Fibroblast of skin of right biceps (primary cell): Measurements from ENCODE around the gene MTCH2.
"Not testable (repeated sequence)": the region's sequence is repeated elsewhere in the genome, so short reads cannot be mapped to it uniquely, and the experiment has no call there.

Experiments
- DNase-seq: peaks from one replicate; pipeline ENCODE4 v3.0.0-alpha.2; 2013

Gene MTCH2

DNA sequence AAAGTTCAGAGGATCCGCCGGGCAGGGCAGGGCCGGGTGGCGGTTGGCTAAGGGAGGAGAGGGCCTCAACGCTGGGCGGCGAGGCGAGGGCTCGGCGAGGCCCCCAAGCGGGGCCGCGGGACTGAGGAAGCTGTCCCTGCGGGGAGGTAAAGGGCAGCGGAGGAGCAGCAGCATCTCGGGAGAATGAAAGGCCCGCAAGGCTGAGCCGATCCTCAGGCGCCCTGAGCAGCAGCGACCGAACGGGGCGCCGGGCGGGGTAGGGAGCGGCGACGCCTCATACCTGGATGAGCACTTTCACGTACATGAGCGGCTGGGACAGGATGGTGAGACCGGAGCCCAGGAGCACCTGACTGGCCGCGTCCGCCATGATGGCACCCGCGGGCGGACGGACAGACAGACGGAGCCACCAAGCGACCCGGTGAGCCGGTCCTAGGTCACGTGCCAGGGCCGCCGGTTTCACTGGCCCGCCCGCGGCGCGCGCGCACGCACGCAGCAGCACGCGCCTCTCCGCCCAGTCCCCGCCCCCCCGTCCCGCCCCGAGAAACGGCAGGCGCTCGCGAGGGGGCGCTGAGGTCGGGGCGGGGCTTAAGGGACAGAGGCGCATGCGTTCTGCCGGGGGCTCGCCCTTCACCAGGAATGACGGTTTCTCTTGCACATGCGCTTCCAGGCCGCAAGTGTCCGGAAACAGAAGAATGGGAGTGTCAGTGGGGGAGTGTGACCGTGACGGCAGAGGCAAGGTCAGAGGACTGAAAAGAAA is at the start of gene MTCH2:
Gene MTCH2 (minus strand): TSS at position 461 of the 757 bp plus-strand sequence. CDS start 94 bp downstream, at position 367.
- DNase-seq, result peak; percentile 97

DNA sequence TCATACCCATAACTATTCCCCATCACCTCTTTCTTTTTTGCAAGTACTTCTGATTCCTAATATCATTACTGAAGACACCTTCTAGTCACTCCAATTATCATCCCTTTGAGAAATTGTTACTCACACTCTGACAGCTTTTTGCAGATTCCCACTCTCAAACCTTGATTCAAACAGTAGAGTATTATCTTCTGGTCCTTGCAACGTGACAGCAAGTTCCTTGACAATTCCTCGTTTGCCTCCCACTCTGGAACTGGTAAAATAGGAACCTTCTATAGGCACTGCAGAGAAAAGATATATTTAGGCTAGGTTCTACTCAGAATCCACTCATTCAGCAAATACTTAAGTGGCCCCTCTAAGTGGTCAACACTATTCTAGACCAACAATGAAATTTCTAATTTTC is 49.6 kb upstream of the MTCH2 start:
- no peak for DNase-seq

DNA sequence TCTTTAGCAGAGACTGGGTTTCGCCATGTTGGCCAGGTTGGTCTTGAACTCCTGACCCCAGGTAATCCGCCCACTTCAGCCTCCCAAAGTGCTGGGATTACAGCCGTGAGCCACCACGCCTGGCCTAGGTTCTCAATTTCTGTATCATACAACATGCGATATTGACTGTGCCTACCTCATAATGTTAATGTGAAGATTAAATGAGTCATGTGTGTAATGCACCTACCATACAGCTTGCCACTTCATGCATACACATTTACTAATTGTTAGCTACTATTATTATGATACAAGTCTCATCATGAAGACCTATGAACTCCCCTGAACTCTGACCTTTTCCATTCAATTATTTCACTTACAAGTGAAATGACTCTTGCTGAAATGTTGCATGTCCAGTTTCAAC is 47.1 kb upstream of the MTCH2 start:
- DNase-seq, result no peak

DNA sequence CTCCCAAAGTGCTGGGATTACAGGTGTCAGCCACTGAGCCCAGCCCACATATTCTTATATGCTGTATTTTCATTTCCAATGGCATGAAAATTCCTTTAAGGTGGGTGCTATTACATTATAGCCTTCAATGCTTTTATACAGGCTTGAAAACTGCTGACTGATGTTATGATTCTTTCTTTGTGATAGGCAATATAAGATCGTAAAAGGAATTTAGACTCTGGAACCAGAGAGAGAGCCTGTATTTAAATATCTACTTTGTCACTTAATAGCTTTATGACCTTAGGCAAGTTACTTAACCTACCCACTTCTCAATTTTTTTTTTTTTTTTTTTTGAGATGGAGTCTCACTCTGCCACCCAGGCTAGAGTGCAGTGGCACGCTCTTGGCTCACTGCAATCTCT is 46.6 kb upstream of the MTCH2 start:
- no peak for DNase-seq

DNA sequence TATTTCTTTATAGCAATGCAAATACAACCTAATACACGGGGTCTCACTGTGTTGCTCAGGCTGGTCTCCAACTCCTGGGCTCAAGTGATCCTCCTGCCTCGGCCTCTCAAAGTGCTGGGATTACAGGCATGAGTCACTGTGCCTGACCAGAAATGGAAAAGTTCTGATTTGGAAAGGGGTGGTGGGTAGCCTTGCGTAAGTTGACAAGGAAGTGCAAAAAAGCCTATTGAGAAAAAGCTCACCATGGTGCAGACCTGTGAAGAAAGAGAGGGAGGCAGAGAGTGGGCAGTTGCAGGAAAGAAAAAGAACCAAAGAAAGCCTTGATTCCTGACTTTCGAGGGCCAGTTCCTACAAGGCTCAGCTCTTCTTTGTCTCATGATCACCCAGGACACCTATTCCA is 45.8 kb upstream of the MTCH2 start:
- DNase-seq, result no peak

DNA sequence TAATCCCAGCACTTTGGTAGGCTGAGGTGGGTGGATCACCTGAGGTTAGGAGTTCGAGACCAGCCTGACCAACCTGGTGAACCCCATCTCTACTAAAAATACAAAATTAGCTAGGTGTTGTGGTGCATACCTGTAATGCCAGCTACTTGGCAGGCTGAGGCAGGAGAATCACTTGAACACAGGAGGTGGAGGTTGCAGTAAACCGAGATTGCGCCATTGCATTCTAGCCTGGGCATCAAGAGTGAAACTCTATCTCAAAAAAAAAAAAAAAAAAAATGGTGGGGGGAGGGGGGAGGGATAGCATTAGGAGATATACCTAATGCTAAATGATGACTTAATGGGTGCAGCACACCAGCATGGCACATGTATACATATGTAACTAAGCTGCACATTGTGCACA is 44.3 kb upstream of the MTCH2 start:
- DNase-seq, result not testable (repeated sequence)

DNA sequence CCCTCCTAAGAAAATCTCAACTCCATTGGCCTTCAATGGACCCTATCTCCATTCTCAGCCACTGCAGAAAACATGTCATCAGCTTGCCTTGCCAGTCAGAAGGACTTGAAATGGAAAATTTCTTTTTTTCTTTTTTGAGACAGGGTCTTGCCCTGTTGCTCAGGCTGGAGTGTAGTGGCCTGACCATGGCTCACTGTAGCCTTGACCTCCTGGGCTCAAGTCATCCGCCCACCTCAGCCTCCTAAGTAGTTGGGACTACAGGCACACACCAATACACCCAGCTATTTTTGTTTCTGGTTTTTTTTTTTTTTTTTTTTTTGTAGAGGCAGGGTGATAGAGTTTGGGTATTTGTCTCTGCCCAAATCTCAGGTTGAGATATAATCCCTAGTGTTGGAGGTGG is 43.8 kb upstream of the MTCH2 start:
- no peak for DNase-seq

DNA sequence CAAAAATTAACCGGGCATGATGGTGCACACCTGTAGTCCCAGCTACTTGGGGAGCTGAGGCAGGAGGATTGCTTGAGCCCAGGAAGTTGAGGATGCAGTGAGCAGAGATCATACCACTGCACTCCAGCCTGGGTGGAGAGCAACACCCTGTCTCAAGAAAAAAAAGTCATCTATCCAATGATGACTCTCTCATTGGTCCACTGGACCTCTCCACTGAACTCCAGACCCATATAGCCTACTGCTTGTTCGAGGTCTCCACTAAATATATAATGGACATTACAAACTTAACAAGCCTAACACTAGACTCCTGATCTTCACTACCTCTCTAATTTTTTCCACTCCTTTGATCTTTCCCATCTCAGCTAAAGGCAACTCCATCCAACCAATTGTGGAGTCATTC is 33.5 kb upstream of the MTCH2 start:
- DNase-seq, result no peak

DNA sequence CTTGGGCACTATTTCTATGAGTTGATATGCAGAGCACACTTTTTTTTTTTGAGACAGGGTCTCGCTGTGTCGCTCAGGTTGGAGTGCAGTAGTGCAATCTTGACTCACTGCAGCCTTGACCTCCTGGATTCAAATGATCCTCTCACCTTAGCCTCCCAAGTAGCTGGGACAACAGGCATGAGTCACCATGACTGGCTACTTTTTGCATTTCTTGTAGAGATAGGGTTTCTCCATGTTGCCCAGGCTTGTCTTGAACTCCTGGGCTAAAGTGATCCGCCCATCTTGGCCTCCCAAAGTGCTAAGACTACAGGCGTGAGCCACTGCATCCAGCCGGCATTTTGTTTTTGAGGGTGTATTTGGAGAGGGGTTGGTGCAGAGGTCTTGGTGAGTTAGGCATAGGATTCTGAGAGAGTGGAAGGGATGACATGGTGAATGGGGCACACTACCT is 29.9 kb upstream of the MTCH2 start:
- DNase-seq, result peak; percentile 7

DNA sequence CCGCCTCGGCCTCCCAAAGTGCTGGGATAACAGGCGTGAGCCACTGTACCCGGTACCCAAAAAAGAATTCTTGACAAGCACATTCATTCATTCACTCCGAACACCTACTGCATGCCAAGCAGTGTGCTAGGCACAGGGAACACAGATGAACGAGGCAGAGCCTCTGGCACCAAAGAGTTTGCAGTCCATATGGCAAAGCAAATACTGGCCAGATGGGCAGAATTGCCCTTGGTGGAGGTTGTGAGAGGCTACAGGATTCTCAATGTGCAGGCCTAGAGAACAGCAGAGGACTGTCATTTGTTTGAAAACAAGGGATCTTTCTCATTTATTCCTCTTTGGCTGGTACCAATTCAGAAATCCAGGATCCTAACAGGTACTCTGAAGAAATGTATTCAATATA is 27.5 kb upstream of the MTCH2 start:
- no peak for DNase-seq

DNA sequence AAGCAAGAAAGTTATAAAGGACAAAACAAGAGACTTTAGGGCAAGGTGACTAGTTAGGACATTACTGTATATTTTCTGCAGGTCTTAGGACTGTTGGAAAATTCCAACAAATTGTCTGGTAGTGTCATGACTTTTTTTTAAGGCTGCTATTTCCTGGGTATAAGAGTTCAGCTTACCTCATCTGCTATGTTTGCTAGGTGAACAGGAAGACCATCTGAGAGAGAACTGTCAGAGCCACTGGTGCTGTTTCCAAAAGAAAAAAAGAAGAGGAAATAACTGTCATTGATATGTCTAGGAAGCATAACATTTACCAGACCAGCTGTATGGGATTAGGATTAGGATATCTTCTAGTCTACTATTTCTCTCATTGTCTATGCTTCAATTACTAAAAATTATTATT is 26.3 kb upstream of the MTCH2 start:
- DNase-seq, result no peak

DNA sequence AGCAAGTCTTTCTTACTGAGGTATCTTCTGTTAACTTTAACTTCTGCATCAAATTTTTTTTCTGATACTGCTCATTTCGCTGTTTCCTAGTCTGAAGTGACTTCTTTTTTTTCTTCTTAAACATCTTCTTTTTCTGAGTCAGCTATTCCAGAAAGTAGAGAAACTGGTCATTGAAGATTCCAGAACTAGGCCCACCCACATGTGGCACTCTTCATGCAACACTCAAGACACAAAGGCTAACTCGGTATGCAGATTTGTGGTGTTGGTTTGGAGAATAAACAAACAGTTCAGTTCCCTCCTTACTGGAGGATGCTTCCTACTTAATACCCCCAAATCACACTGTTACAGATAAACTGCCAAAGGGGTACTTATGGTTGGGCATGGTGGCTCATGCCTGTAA is 25.2 kb upstream of the MTCH2 start:
- no peak for DNase-seq

DNA sequence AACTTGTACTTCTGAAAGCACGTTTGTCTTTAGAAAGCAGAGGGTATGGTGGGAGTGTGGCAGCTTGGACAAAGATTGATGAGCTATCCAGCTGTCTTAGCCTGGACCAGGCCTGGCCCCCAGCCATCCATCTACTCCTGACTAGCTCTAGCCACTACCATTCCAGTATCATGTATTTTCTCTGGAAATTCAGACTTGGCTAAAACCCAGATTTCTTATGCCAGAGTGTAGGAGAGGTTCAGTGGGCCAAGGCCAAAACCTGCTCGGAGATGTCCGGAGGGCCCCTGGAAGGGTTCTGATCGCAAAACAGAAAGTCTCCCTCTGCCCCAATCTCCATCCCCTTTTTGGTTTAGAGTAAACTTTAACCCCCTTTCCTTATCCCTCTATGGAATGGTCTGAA is 24.8 kb upstream of the MTCH2 start:
- no peak for DNase-seq

DNA sequence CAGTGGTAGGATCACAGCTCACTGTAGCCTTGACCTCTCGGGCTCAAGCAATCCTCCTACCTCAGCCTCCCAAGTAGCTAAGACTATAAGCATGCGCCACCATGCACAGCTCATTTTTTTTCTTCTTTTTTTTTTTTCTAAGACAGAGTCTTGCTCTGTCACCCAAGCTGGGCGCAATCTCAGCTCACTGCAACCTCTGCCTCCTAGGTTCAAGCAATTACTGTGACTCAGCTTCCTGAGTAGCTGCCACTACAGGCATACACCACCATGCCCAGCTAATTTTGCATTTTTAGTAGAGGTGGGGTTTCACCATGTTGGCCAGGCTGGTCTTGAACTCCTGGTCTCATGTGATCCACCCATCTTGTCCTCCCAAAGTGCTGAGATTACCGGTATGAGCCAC is 22.6 kb upstream of the MTCH2 start:
- DNase-seq, result not testable (repeated sequence)

DNA sequence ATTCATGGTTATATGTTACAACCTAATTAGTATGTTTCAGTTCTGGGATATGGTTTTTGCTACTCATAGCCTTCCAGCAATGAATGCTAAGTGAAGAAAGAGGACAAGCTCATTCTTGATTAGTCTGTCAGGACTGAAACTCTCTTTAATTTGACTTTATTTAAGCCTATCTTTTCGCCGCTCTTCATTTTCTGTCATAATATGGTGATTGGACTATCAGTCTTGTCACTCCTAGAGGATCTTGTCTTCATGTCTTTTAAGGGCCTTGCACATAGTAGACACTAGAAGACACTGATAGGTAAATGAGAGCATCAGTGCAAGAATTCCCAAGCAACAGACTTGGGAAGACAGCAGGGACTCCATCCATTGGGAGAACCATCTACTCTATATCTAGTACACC is 18.9 kb upstream of the MTCH2 start:
- DNase-seq, result no peak

DNA sequence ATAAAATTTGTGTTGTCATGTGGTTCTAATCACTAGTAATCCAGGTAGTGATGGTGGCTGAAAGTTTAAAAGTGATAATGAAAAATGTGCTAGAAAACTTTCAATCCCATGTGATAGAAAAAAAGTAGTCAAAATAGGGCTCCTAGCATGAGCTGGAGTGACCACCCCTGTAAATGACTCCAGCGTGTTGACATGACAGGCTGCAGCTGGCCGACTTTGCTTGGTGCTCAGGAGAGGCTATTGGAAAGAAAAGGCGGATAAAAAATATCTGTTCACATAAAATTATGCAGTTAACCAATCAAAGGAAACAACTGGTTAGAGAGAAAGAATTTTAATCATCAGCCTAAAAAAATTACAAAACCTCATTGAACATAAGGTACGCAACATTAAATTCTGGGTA is 16.9 kb upstream of the MTCH2 start:
- DNase-seq, result no peak

DNA sequence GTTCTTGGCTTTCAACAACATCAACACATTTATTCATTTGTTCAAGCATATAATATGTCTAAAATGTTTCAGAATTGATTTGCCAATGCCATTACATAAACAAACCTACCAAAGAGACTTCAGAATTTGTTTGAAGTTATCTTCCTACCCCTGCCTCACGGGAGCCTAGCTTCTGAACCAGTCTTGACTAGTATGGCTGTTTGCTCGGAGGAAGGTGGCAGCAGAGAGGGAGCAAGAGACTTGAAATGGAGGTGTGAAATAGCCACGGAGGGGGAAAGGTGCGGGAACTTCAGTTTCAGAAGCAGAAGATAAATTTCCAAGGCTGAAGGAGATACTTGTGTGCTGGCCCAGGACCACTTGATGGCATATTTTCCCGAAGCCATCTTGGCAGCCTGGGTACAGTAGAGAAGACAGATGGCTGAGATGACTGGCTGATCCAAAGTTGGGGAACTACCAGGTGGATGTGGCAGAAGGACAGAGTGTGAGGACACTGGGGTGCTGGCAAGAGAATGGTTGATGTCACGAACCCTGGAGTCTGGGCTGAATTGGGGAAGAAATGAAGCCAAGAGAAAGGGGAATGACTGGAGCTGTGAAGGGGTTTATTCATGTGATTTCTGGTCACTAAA is 14.0 kb upstream of the MTCH2 start:
- DNase-seq, result no peak

DNA sequence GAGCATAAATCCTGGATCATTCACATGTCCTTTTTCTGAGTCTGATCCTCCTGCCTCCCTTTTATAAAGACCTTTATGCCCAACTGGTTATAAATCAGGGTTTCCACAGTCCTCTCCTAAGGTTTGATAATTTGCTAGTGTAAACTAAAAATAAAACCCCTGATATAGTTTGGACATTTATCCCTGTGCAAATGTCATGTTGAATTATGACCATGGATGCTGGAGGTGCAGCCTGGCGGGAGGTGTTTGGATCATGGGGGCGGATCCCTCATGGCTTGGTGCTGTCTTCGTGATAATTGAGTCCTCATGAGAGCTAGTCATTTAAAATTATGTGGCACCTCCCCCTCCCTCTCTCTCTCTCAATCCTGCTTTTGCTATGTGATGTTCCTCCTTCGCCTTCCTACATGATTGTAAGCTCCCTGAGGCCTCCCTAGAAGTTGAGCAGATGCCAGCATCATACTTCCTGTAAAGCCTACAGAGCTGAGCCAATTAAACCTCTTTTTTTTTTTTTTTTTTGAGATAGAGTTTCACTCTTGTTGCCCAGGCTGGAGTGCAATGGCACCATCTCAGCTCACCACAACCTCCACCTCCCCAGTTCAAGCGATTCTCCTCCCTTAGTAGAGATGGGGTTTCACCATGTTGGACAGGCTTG is 9.6 kb upstream of the MTCH2 start:
- DNase-seq, result no peak

DNA sequence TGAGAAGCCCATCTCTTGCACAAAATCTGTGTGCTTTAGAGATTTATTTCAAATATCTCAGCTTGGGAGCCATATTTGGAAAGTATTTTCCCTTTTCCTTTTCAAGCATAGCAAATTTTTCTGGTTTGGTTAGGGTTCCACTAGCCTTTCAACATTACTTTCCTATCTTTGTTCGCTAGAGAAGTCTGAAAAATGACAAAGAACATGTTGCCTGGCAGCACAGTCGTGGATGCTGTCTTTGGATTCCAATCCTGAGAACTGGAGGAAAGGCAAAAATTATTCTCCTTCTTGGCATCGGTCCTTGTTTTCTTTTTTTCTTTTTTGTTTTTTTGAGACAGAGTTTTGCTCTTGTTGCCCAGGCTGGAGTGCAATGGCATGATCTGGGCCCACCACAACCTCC is 6.9 kb upstream of the MTCH2 start:
- DNase-seq, result no peak

DNA sequence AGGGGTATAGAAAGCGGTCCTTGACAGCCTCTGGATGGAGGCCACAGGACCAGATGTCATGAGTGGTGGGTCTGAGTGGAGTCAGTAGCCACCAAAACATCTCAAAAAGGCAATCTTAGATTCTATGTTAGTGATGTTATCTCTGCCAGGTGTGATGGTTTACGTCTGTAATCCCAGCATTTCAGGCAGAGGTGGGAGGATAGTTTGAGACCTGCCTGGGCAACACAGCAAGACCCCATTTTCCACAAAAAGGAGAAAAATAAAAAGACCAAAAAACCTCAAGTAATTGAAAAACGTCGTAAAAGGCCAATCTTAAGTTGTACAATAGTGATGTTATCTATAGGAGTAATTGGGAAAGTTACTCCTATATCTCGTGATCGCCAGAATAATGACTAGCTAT is 3.7 kb upstream of the MTCH2 start:
- DNase-seq, result no peak

DNA sequence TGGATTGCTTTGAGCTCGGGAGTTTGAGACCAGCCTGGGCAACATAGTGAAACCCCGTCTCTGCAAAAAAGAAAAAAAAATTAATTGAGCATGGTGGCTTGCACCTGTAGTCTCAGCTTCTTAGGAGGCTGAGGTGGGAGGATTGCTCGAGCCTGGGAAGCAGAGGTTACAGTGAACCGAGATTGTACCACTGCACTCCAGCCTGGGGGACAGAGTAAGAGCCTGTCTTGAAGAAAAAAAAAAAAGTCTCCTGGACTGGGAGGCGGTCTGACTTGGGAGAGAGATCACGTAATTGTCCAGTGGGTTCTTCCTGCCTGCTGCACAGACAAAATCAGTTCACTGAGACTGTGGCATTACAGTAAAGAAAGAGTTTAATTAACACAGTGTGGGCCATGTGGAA is 3.1 kb upstream of the MTCH2 start:
- no peak for DNase-seq

DNA sequence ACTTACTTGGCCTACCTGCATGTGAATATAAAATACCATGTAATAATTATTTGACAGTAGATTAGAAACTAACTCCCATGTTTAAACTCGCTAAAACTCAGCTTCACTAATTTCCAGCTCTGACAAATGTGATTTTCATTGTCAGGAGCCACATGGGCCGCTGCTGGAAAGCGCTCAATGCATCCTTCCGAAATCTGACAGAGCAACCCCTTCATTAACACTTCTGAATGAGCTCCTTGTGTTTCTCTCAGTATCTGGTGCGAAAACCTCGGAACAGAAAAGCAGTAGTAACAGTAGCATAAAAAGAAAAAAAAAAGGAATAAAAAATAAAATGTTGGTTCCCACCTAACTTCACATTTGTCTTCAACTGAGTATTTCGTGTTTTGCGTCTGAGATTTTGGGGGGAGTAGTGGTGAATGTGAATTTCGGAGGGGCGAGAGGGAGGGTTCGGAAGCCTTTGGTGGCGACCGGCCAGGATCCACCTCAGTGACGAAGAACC is 710 bp downstream of the MTCH2 start:
- DNase-seq, result peak; percentile 3

DNA sequence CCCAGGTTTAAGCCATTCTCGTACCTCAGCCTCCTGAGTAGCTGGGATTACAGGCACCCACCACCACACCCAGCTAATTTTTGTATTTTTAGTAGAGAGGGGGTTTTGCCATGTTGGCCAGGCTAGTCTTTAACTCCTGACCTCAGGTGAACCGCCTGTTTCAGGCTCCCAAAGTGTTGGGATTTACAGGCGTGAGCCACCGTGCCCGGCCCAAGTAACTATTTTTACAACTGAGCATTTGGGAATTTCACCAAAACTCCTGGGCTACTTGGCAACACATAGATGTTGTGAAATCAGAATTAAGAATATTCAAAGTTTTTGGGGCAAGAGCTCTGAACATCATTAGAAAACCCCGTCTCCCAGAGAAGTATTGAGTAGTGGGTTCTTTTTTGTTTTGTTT is 1.9 kb downstream of the MTCH2 start:
- DNase-seq, result not testable (repeated sequence)

DNA sequence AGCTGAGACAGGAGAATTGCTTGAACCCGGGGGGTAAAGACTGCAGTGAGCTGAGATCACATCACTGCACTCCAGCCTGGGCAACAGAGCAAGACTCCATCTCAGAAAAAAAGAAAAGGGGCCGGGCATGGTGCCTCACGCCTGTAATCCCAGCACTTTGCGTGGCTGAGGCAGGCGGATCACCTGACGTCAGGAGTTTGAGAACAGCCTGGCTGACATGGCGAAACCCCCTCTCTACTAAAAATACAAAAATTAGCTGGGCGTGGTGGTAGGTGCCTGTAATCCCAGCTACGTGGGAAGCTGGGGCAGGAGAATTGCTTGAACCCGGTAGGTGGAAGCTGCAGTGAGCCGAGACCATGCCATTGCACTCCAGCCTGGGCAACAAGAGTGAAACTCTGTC is 6.0 kb downstream of the MTCH2 start:
- not testable (repeated sequence) for DNase-seq
